ENCODE measurements around the gene ZNF682.
"Not testable (repeated sequence)": the region's sequence is repeated elsewhere in the genome, so short reads cannot be mapped to it uniquely, and the experiment has no call there.

Gene ZNF682

GRCh38 chr19:20039203-20039723 is at the start of gene ZNF682:
TSS of gene ZNF682 (minus strand) at chr19:20039505. CDS start at chr19:20039345, 160 bp downstream.
- DNase-seq (ENCODE audit: low spot score): peak; percentile 96

GRCh38 chr19:20082876-20083275 is 43.6 kb upstream of the ZNF682 start:
- DNase-seq (ENCODE audit: low spot score): not testable (repeated sequence)

GRCh38 chr19:20082232-20082833 is 43.0 kb upstream of the ZNF682 start:
- not testable (repeated sequence) for DNase-seq (ENCODE audit: low spot score)

GRCh38 chr19:20080656-20081055 is 41.4 kb upstream of the ZNF682 start:
- DNase-seq (ENCODE audit: low spot score): no peak

GRCh38 chr19:20079476-20079875 is 40.2 kb upstream of the ZNF682 start:
- DNase-seq (ENCODE audit: low spot score): no peak

- DNase-seq (ENCODE audit: low spot score): no peak
Measured at GRCh38 chr19:20078581-20079031, 39.3 kb upstream of the ZNF682 start.

GRCh38 chr19:20077791-20078463 is 38.6 kb upstream of the ZNF682 start, which contains the start of gene ZNF90:
TSS of gene ZNF90 (plus strand) at chr19:20078000. CDS start at chr19:20078133, 133 bp downstream.
- DNase-seq (ENCODE audit: low spot score): peak; percentile 88

- no peak for DNase-seq (ENCODE audit: low spot score)
Measured at GRCh38 chr19:20072936-20073335, 33.6 kb upstream of the ZNF682 start.

- DNase-seq (ENCODE audit: low spot score): no peak
Measured at GRCh38 chr19:20070691-20071090, 31.4 kb upstream of the ZNF682 start.

- not testable (repeated sequence) for DNase-seq (ENCODE audit: low spot score)
Measured at GRCh38 chr19:20068559-20068958, 29.3 kb upstream of the ZNF682 start.

GRCh38 chr19:20067943-20068342 is 28.6 kb upstream of the ZNF682 start:
- peak; percentile 4 for DNase-seq (ENCODE audit: low spot score)

- DNase-seq (ENCODE audit: low spot score): no peak
Measured at GRCh38 chr19:20066861-20067260, 27.6 kb upstream of the ZNF682 start.

GRCh38 chr19:20060282-20060681 is 21.0 kb upstream of the ZNF682 start:
- DNase-seq (ENCODE audit: low spot score): no peak

GRCh38 chr19:20058738-20059137 is 19.4 kb upstream of the ZNF682 start:
- DNase-seq (ENCODE audit: low spot score): not testable (repeated sequence)

- peak; percentile 90 for DNase-seq (ENCODE audit: low spot score)
Measured at GRCh38 chr19:20051841-20052768, 12.8 kb upstream of the ZNF682 start.

- DNase-seq (ENCODE audit: low spot score): not testable (repeated sequence)
Measured at GRCh38 chr19:20045742-20046141, 6.4 kb upstream of the ZNF682 start.

GRCh38 chr19:20044663-20045062 is 5.4 kb upstream of the ZNF682 start:
- no peak for DNase-seq (ENCODE audit: low spot score)

- no peak for DNase-seq (ENCODE audit: low spot score)
Measured at GRCh38 chr19:20038358-20039202, 725 bp downstream of the ZNF682 start.

GRCh38 chr19:20035935-20036334 is 3.4 kb downstream of the ZNF682 start:
- DNase-seq (ENCODE audit: low spot score): no peak

GRCh38 chr19:20028611-20029010 is 10.7 kb downstream of the ZNF682 start:
- no peak for DNase-seq (ENCODE audit: low spot score)

GRCh38 chr19:20005741-20006140 is 33.6 kb downstream of the ZNF682 start:
- DNase-seq (ENCODE audit: low spot score): no peak
